T-helper 17 cell (primary cell): ENCODE measurements around the gene TMEM86B. TPM values are rescaled to one million over a fixed set of nuclear protein-coding genes. Genes with fewer than 3 reads are reported as not detected.

Source experiments
- ATAC-seq: fragments of 150-1000 bp; cut with Tn5 transposase; 2 replicates; pipeline ENCODE4 v1.10.0; 2021; ENCODE audit warnings: mild to moderate bottlenecking, moderate library complexity
- DNase-seq, 3 donors: peaks; one replicate each; pipeline versions ENCODE4 v3.0.0 to v3.0.0-alpha.2; 2020 to 2021
- H3K9me3 ChIP-seq: one replicate; pipeline ENCODE4 v1.7.0; 2013; ENCODE audit warnings: low read length, mild to moderate bottlenecking; ENCODE audit not compliant: control insufficient read depth, poor library complexity, severe bottlenecking
- H3K27ac Mint-ChIP-seq: one replicate; pipeline ENCODE4 v1.8.0; 2022; ENCODE audit warnings: mild to moderate bottlenecking, moderate library complexity, mixed read lengths
- H3K27me3 Mint-ChIP-seq: one replicate; pipeline ENCODE4 v1.8.0; 2022; ENCODE audit warnings: mixed read lengths
- H3K36me3 Mint-ChIP-seq: one replicate; pipeline ENCODE4 v1.8.0; 2022; ENCODE audit warnings: low read depth, mixed read lengths
- H3K4me1 Mint-ChIP-seq: one replicate; pipeline ENCODE4 v1.8.0; 2022; ENCODE audit warnings: mild to moderate bottlenecking, mixed read lengths
- H3K4me3 Mint-ChIP-seq: one replicate; pipeline ENCODE4 v1.8.0; 2022; ENCODE audit warnings: mild to moderate bottlenecking, moderate library complexity, mixed read lengths
- total RNA-seq, 4 donors: library from RNA in 2 of 4; stranded (reverse) in 2 of 4; gene quantifications; one replicate each; pipeline ENCODE4 v1.2.3 and lab custom pipeline; 2022 to 2026

TMEM86B gene, protein sequence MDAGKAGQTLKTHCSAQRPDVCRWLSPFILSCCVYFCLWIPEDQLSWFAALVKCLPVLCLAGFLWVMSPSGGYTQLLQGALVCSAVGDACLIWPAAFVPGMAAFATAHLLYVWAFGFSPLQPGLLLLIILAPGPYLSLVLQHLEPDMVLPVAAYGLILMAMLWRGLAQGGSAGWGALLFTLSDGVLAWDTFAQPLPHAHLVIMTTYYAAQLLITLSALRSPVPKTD
- total RNA-seq (10 to 100 TPM; 12.4 to 12.8 TPM), total RNA-seq (lab: John Stamatoyannopoulos, UW) (4.1 to 4.3 reads per million in 2 donors)

DNA sequence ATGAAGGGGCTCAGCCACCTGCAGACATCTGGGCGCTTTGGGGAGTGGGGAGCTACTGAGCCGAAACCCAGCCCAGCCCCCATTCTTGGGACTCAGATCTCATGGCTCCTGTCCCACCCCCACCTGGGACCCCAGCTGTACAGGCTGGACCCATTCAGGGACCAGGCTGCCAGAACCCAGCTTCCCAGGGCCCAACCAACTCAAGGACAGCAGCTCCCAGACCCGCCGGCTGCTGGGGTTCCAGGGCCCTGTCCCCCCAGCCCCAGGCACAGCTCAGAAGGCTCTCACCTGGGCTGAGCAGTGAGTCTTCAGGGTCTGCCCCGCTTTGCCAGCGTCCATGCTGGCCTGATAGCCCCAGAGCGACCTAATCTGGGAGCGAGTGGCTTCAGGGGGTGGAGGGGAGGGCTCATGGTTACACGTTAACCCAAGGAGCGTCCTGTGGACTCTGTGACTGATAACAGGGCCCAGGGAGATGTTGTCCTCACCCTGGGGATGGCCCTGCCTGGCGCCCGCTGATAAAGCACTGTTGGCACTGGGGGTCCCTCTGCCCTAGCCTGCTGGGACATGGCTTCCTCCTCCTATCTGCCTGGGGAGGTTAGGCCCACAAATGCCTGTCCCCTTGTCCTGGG is at the start of gene TMEM86B:
Gene TMEM86B, minus strand, starts transcription at position 361 of the 629 bp plus-strand sequence. Its CDS starts 22 bp downstream, at position 339.
- Mint-ChIP-seq H3K27ac (peak within 1 kb of the TSS; percentile 59), H3K36me3 (peaks cover 7% of the 10 kb centered on the region), H3K4me1 (peaks cover 12% of the 10 kb centered on the region), H3K27me3 (no peaks in the 10 kb centered on the region), H3K4me3 (no peak within 1 kb of the TSS)
- no peaks in the 10 kb centered on the region for H3K9me3 ChIP-seq
- DNase-seq, result no peak
- no peak for ATAC-seq

GRCh38 chr19:55277494-55277893 is 48.9 kb upstream of the TMEM86B start:
- H3K27ac Mint-ChIP-seq, result peak overlapping the region; percentile 77
- ATAC-seq (no peak), DNase-seq (no peak)
- peak overlapping the region; percentile 80 for H3K4me3 Mint-ChIP-seq
- H3K27me3 Mint-ChIP-seq, result no peaks in the 10 kb centered on the region
- peaks cover 24% of the 10 kb centered on the region for H3K4me1 Mint-ChIP-seq
- H3K36me3 Mint-ChIP-seq, result peaks cover 3% of the 10 kb centered on the region
- H3K9me3 ChIP-seq, result no peaks in the 10 kb centered on the region

DNA sequence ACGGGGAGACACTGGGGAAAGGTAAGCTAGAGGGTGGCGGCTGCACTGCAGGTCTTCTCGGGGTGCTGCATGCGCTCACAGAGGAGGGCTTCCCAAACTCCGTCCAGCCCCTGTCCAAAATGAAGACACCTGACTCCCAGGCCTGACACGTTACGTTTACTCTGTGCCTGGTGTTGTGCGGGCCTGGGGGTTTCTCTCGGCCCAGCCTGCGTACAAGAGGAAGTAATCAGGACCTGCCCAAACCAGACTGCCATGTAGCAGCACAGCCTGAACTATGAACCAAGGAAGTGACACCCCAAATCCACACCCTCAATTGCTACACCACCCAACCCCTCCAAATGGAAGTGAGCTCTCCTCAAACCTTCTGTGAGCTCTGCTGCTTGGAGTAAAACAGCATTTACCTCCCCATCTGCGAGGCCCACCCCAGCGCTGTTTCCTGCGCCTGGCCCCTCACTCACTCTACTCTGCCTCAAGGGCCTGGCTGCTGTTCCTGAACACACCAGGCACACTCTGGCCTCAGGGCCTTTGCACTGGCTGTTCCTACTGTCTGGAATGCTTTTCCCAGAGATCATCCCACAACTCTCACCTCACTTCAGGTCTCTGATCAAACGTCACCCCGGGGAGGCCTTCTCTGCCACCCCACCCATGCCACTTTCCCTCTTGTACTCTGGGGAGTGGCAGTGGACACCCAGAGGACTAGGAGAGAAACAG is 48.3 kb upstream of the TMEM86B start:
- peaks cover 29% of the 10 kb centered on the region for H3K4me1 Mint-ChIP-seq
- H3K36me3 Mint-ChIP-seq, result peaks cover 8% of the 10 kb centered on the region
- no peaks in the 10 kb centered on the region for H3K27me3 Mint-ChIP-seq
- H3K4me3 Mint-ChIP-seq, result peak overlapping the region; percentile 80
- H3K27ac Mint-ChIP-seq, result peak overlapping the region; percentile 77
- DNase-seq (no peak), ATAC-seq (no peak)
- no peaks in the 10 kb centered on the region for H3K9me3 ChIP-seq

DNA sequence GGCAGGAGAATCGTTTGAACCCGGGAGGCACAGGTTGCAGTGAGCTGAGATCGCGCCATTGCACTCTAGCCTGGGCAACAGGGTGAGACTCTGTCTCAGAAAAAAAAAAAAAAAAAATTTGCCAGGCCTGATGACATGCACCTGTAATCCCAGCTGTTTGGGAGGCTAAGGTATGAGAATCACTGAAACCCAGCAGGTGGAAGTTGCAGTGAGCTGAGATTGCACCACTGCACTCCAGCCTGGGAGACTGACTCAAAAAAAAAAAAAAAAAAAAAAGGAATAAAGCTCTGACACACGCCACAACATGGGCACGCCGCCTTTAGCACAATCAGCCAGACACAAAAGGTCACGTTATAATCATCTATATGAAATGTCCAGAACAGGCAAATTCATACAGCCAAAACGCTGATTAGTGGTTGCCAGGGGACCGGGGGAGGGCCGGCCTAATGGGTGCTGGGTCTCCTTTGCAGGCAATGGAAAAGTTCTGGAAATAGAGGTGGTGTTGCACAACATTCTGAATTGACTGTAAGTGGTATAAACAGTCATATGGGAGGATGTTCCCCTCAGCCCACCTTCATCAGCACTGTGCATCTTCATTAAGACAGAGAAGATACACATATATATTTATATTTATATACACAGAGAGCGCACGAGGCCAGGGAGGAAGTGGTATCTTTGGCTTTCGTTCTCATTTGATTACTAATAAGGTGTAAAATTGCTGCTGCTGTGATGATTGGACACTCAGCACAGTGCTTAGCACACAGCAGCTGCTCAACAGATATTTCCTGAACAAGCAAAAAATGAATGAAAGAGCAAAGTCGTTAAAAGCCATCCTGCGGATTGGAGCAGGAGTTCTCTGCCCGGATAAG is 47.5 kb upstream of the TMEM86B start:
- Mint-ChIP-seq H3K36me3 (peaks cover 8% of the 10 kb centered on the region), H3K27me3 (no peaks in the 10 kb centered on the region), H3K4me1 (peaks cover 26% of the 10 kb centered on the region), H3K4me3 (no peak overlapping the region), H3K27ac (peak overlapping the region; percentile 77)
- no peak for DNase-seq
- no peaks in the 10 kb centered on the region for H3K9me3 ChIP-seq
- ATAC-seq, result no peak

DNA sequence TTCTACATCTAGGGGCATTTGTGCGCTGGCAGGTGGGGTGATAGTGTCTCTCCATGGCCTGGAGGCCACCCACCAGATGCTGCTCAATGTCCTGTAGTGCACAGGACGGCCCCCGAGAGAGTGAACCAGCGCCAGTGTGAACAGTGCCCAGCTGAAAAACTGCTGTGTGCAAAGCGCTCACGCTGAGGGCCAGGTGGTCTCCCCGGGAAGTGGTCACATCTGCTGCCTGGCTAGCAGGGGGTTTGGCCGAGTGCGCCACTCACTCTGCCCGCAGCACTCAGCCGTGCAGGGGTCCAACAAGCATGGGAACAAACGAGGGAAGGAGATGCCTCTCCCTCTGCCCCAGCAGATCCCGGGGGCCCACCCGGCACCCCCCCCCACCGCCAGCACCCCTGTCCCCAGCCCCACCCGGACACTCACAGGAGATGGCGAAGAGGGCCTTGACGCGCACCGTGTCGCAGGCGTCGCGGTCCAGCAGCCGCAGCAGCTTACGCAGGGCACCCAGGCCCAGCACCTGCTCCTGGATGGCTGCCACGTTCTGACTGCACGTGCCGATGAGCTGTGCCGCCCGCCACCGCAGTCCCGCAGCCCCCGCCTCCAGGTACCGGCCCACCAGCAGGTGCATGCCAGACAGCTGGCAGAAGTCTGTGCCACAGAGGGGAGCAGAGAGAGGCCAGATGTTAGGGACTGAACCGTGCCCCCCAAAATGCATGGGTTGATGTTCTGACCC is 45.6 kb upstream of the TMEM86B start:
- DNase-seq, result no peak
- H3K9me3 ChIP-seq, result no peaks in the 10 kb centered on the region
- Mint-ChIP-seq H3K4me3 (peak overlapping the region; percentile 12), H3K36me3 (peaks cover 9% of the 10 kb centered on the region), H3K27me3 (no peaks in the 10 kb centered on the region), H3K4me1 (peaks cover 15% of the 10 kb centered on the region), H3K27ac (no peak overlapping the region)
- no peak for ATAC-seq

DNA sequence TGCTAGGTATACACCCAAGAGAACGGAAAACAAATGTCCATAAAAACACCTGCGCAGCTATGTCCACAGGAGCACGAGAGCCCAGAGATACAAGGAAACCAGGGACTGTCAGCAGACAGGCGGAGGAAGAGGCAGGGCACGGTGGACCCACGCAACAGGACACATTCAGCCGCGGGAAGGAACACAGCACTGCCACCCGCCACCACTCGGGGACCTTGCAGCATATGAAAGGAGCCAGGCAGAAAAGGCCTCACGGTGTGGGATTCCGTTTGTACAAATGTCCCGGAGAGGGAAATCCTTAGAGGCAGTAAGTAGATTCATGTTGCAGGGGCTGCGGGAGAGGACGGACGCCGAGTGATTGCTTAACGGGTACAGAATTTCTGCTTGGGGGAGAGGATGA is 43.6 kb upstream of the TMEM86B start:
- Mint-ChIP-seq H3K4me1 (peaks cover 11% of the 10 kb centered on the region), H3K27me3 (no peaks in the 10 kb centered on the region), H3K36me3 (peaks cover 9% of the 10 kb centered on the region), H3K4me3 (no peak overlapping the region), H3K27ac (peak overlapping the region; percentile 49)
- H3K9me3 ChIP-seq, result no peaks in the 10 kb centered on the region
- ATAC-seq (no peak), DNase-seq (no peak)

- H3K27ac Mint-ChIP-seq, result no peak overlapping the region
- no peaks in the 10 kb centered on the region for H3K9me3 ChIP-seq
- H3K27me3 Mint-ChIP-seq, result no peaks in the 10 kb centered on the region
- DNase-seq, result no peak
- ATAC-seq, result no peak
- H3K4me3 Mint-ChIP-seq, result no peak overlapping the region
- peaks cover 9% of the 10 kb centered on the region for H3K4me1 Mint-ChIP-seq
- H3K36me3 Mint-ChIP-seq, result peaks cover 13% of the 10 kb centered on the region
Observed at GRCh38 chr19:55270172-55270942, 41.8 kb upstream of the TMEM86B start.

DNA sequence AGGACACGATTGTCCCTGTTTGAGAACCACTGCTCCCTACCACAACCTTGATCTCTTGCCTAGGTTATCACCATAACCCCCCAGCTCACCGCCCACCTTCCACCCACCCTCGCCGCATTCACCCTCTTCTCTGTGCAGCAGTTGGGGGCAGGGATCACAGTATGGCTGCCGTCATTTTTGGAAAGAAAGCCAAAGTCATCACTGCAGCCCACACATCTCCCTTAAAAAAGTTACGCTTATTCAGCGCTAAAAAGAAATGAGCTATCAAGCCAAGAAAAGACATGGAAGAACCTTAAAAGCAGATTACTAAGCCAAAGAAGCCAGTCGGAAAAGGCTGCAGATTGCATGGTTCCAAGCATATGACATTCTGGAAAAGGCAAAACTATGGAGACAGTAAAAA is 40.7 kb upstream of the TMEM86B start:
- no peak overlapping the region for H3K27ac Mint-ChIP-seq
- H3K36me3 Mint-ChIP-seq, result peaks cover 13% of the 10 kb centered on the region
- no peaks in the 10 kb centered on the region for H3K27me3 Mint-ChIP-seq
- ATAC-seq (no peak), DNase-seq (no peak)
- H3K4me3 Mint-ChIP-seq, result no peak overlapping the region
- H3K9me3 ChIP-seq, result no peaks in the 10 kb centered on the region
- H3K4me1 Mint-ChIP-seq, result peaks cover 9% of the 10 kb centered on the region

GRCh38 chr19:55266840-55267239 is 38.3 kb upstream of the TMEM86B start:
- H3K4me1 Mint-ChIP-seq, result peaks cover 4% of the 10 kb centered on the region
- H3K27me3 Mint-ChIP-seq, result no peaks in the 10 kb centered on the region
- peaks cover 8% of the 10 kb centered on the region for H3K36me3 Mint-ChIP-seq
- H3K4me3 Mint-ChIP-seq, result no peak overlapping the region
- ATAC-seq (no peak), DNase-seq (no peak)
- H3K9me3 ChIP-seq, result no peaks in the 10 kb centered on the region
- H3K27ac Mint-ChIP-seq, result no peak overlapping the region

DNA sequence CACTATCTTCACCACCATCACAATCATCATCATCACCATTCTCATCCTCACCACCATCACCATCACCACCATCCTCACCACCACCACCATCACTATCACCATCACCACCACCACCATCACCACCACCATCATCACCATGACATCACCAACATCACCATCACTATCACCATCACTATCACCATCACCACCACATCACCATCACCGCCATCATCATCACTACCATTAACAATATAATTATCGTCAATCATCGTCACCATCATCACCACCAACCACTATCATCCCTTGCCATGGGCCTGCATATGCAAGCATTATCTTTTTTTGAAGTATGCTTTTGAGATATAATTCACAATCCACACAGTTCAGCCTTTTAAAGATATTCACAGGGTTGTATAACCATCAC is 37.8 kb upstream of the TMEM86B start:
- no peaks in the 10 kb centered on the region for H3K27me3 Mint-ChIP-seq
- H3K4me1 Mint-ChIP-seq, result peaks cover 4% of the 10 kb centered on the region
- ATAC-seq, result no peak
- H3K9me3 ChIP-seq, result no peaks in the 10 kb centered on the region
- no peak overlapping the region for H3K27ac Mint-ChIP-seq
- no peak overlapping the region for H3K4me3 Mint-ChIP-seq
- peaks cover 8% of the 10 kb centered on the region for H3K36me3 Mint-ChIP-seq
- no peak for DNase-seq

DNA sequence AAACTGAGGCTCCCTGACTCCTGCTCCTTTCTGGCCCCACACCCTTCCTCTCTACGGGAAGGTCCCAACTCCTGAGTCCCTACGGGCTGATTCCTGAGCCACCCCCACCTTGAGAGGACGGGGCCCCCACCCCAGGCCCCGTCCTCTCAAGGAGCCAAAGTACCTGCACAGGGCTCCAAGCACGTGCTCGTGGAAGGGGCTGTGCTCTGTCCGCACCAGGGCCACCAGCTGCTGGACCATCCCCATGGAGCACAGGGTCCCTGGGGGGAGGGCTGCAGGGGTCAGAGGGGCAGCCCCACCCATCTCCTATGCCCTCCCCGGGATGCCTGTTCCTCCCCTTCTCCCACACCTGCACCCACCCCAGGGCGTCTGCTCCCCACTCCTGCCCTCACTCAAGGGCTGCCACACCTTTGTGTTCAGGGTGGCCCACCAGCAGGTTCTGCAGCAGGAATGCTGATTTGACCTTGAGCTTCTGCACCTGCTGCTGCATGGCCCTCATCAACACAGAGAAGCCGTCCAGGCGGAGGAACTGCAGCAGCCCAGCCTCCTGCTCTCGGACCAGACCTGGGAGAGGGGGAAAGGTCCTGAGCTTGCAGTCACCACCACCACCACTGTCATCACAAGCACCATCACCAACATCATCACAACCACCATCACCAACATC is 37.3 kb upstream of the TMEM86B start:
- no peak for ATAC-seq
- no peak overlapping the region for H3K27ac Mint-ChIP-seq
- peaks cover 8% of the 10 kb centered on the region for H3K36me3 Mint-ChIP-seq
- H3K9me3 ChIP-seq, result no peaks in the 10 kb centered on the region
- no peak for DNase-seq
- no peaks in the 10 kb centered on the region for H3K27me3 Mint-ChIP-seq
- H3K4me3 Mint-ChIP-seq, result no peak overlapping the region
- peaks cover 3% of the 10 kb centered on the region for H3K4me1 Mint-ChIP-seq
